Fibroblast of lung (primary cell): Measurements from ENCODE around the gene APOL3. TPM values are rescaled to one million over a fixed set of nuclear protein-coding genes. Genes with fewer than 3 reads are reported as not detected.

Experiments used
- DNase-seq, 2 donors: peaks; one replicate each; pipeline versions ENCODE4 v3.0.0 to v3.0.0-alpha.2; 2010; ENCODE audit warnings: low read depth in 2 of 2
- H2AFZ ChIP-seq: 2 replicates; pipeline ENCODE4 v1.5.1; 2012; ENCODE audit warnings: low read length, control low read depth, inconsistent platforms
- H3K27ac ChIP-seq: 2 replicates; pipeline ENCODE4 v1.5.1; 2011; ENCODE audit warnings: low read length, control low read depth; ENCODE audit not compliant: insufficient read depth
- H3K27me3 ChIP-seq: 2 replicates; pipeline ENCODE4 v1.5.1; 2011; ENCODE audit warnings: mild to moderate bottlenecking, low read length; ENCODE audit not compliant: control insufficient read depth, insufficient read depth
- H3K36me3 ChIP-seq: 2 replicates; pipeline ENCODE4 v1.5.1; 2011; ENCODE audit warnings: low read length; ENCODE audit not compliant: control insufficient read depth, insufficient read depth
- H3K4me1 ChIP-seq: 2 replicates; pipeline ENCODE4 v1.5.1; 2011; ENCODE audit warnings: low read length; ENCODE audit not compliant: control insufficient read depth, insufficient read depth; ENCODE audit errors: extremely low read depth
- H3K4me2 ChIP-seq: 2 replicates; pipeline ENCODE4 v1.5.1; 2011; ENCODE audit warnings: low read length, control low read depth; ENCODE audit not compliant: insufficient read depth; ENCODE audit errors: extremely low read depth
- H3K4me3 ChIP-seq, 4 experiments: fragments of 200-600 bp in 1 of 4; sonication (generic) in 1 of 4; replicated peaks in 1 of 4; 2 replicates each; pipeline ENCODE4 v1.5.1; 2011 to 2016; ENCODE audit warnings: low read length in 4 of 4, low read depth in 3 of 4, mild to moderate bottlenecking in 3 of 4, control low read depth in 2 of 4, inconsistent platforms in 1 of 4, mixed read lengths in 1 of 4; ENCODE audit not compliant: insufficient read depth in 1 of 4; ENCODE audit errors: control extremely low read depth in 1 of 4
- H3K79me2 ChIP-seq: 2 replicates; pipeline ENCODE4 v1.5.1; 2012; ENCODE audit warnings: mild to moderate bottlenecking, low read length, inconsistent platforms; ENCODE audit not compliant: control insufficient read depth, insufficient read depth
- H3K9ac ChIP-seq: 2 replicates; pipeline ENCODE4 v1.5.1; 2011; ENCODE audit warnings: mild to moderate bottlenecking, low read length, control low read depth; ENCODE audit not compliant: insufficient read depth
- H3K9me3 ChIP-seq: 2 replicates; pipeline ENCODE4 v1.5.1; 2012; ENCODE audit warnings: low read depth, low read length; ENCODE audit not compliant: control insufficient read depth, insufficient read depth
- H4K20me1 ChIP-seq: 2 replicates; pipeline ENCODE4 v1.5.1; 2011; ENCODE audit warnings: low read length; ENCODE audit not compliant: control insufficient read depth, insufficient read depth; ENCODE audit errors: extremely low read depth
- EZH2 ChIP-seq: IDR thresholded peaks from 2 replicates; pipeline ENCODE4 v1.5.1; 2012; ENCODE audit warnings: low read length, control low read depth, mild to moderate bottlenecking; ENCODE audit errors: missing control alignments
- polyA plus RNA-seq, 2 donors: library from polyadenylated mRNA; depleted of rRNA in 1 of 2; stranded (reverse) in 1 of 2; unstranded in 1 of 2; fragments of >200 nt; gene quantifications; 2 replicates each; pipeline ENCODE4 v1.2.1, GENCODE V29; 2011 to 2012; ENCODE audit warnings: missing spikeins in 1 of 2
- total RNA-seq: library from RNA; depleted of rRNA; stranded (reverse); fragments of >200 nt; gene quantifications from 2 replicates; pipeline ENCODE4 v1.2.1, GENCODE V29; 2014
- TF ChIP-seq, protein P1 (sequence below), 2 donors: IDR thresholded peaks in 1 of 2; conservative IDR thresholded peaks in 1 of 2; 1 replicate in 1 of 2; 2 replicates in 1 of 2; pipeline ENCODE4 v1.5.1; 2011 to 2012; ENCODE audit warnings: low read length in 2 of 2, control low read depth in 1 of 2, inconsistent platforms in 1 of 2, low read depth in 1 of 2, mild to moderate bottlenecking in 1 of 2

APOL3 gene
- total and polyA plus RNA-seq, 2 donors (not counting 1 experiment from before 2014, with no cell fraction given), result 22.5 to 42.3 TPM

- no peak for DNase-seq
- Histone ChIP-seq H3K4me3 (no peak overlapping the region), H3K27ac (no peak overlapping the region), H3K9ac (no peak overlapping the region), H3K9me3 (no peaks in the 10 kb centered on the region), H3K4me2 (no peak overlapping the region), H4K20me1 (no peaks in the 10 kb centered on the region), H3K27me3 (peaks cover 6% of the 10 kb centered on the region), H3K36me3 (no peaks in the 10 kb centered on the region), H2AFZ (no peak overlapping the region), H3K4me1 (peaks cover 9% of the 10 kb centered on the region), H3K79me2 (no peaks in the 10 kb centered on the region)
- no peak for TF ChIP-seq EZH2
- TF ChIP-seq, protein P1, sequence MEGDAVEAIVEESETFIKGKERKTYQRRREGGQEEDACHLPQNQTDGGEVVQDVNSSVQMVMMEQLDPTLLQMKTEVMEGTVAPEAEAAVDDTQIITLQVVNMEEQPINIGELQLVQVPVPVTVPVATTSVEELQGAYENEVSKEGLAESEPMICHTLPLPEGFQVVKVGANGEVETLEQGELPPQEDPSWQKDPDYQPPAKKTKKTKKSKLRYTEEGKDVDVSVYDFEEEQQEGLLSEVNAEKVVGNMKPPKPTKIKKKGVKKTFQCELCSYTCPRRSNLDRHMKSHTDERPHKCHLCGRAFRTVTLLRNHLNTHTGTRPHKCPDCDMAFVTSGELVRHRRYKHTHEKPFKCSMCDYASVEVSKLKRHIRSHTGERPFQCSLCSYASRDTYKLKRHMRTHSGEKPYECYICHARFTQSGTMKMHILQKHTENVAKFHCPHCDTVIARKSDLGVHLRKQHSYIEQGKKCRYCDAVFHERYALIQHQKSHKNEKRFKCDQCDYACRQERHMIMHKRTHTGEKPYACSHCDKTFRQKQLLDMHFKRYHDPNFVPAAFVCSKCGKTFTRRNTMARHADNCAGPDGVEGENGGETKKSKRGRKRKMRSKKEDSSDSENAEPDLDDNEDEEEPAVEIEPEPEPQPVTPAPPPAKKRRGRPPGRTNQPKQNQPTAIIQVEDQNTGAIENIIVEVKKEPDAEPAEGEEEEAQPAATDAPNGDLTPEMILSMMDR (conservative IDR thresholded peaks at IDR 0.05 in 1 of 2, IDR thresholded peaks at IDR 0.05 in 1 of 2; ENCODE audit: low read depth in 1 of 2, low read length in 2 of 2), result no peak
Observed at GRCh38 chr22:36193577-36193976, 33.0 kb upstream of the APOL3 start.

GRCh38 chr22:36193171-36193570 lies 32.6 kb upstream of the APOL3 start:
- DNase-seq, result no peak
- H3K9ac ChIP-seq, result no peak overlapping the region
- H3K36me3 ChIP-seq, result no peaks in the 10 kb centered on the region
- H3K4me1 ChIP-seq, result peaks cover 9% of the 10 kb centered on the region
- H3K27ac ChIP-seq, result no peak overlapping the region
- peaks cover 9% of the 10 kb centered on the region for H3K27me3 ChIP-seq
- no peaks in the 10 kb centered on the region for H4K20me1 ChIP-seq
- H2AFZ ChIP-seq, result no peak overlapping the region
- H3K79me2 ChIP-seq, result no peaks in the 10 kb centered on the region
- no peak overlapping the region for H3K4me3 ChIP-seq
- no peak overlapping the region for H3K4me2 ChIP-seq
- no peak for TF ChIP-seq EZH2
- TF ChIP-seq, protein P1 (conservative IDR thresholded peaks at IDR 0.05 in 1 of 2, IDR thresholded peaks at IDR 0.05 in 1 of 2; ENCODE audit: low read depth in 1 of 2, low read length in 2 of 2), result no peak
- no peaks in the 10 kb centered on the region for H3K9me3 ChIP-seq

DNA sequence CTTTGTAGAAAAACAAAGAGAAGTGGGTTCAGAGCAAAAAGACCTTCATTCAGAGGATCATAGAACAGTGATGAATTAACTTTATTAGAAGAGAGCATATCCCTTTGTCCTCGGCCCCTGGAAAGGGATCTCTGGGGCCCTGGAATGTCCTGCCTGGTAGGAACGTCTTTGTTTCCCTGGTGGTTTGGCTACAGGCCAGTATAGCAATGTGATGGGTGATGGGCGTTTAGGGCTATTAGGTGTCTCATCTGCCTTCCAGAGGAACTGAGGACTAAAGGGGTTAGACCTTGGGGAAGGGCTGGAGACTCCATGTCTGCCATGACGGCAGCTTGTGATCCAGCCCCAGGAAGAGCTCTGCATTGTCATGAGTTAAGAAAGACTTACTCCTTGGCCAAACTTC lies 32.0 kb upstream of the APOL3 start:
- Histone ChIP-seq H3K4me2 (no peak overlapping the region), H3K27me3 (peaks cover 9% of the 10 kb centered on the region), H3K9me3 (no peaks in the 10 kb centered on the region), H3K36me3 (no peaks in the 10 kb centered on the region), H3K27ac (no peak overlapping the region), H2AFZ (no peak overlapping the region), H3K4me3 (no peak overlapping the region), H3K4me1 (peaks cover 9% of the 10 kb centered on the region), H4K20me1 (no peaks in the 10 kb centered on the region), H3K9ac (no peak overlapping the region), H3K79me2 (no peaks in the 10 kb centered on the region)
- no peak for TF ChIP-seq EZH2
- TF ChIP-seq, protein P1 (conservative IDR thresholded peaks at IDR 0.05 in 1 of 2, IDR thresholded peaks at IDR 0.05 in 1 of 2; ENCODE audit: low read depth in 1 of 2, low read length in 2 of 2), result no peak
- DNase-seq, result peak in 1 of 2 donors; percentile 19
